Femur (tissue), 1 donor: Measurements from ENCODE around the gene OPALIN.

Source experiments
- DNase-seq: peaks from one replicate; pipeline ENCODE4 v3.0.0-alpha.2; 2017

Gene OPALIN, protein sequence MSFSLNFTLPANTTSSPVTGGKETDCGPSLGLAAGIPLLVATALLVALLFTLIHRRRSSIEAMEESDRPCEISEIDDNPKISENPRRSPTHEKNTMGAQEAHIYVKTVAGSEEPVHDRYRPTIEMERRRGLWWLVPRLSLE

DNA sequence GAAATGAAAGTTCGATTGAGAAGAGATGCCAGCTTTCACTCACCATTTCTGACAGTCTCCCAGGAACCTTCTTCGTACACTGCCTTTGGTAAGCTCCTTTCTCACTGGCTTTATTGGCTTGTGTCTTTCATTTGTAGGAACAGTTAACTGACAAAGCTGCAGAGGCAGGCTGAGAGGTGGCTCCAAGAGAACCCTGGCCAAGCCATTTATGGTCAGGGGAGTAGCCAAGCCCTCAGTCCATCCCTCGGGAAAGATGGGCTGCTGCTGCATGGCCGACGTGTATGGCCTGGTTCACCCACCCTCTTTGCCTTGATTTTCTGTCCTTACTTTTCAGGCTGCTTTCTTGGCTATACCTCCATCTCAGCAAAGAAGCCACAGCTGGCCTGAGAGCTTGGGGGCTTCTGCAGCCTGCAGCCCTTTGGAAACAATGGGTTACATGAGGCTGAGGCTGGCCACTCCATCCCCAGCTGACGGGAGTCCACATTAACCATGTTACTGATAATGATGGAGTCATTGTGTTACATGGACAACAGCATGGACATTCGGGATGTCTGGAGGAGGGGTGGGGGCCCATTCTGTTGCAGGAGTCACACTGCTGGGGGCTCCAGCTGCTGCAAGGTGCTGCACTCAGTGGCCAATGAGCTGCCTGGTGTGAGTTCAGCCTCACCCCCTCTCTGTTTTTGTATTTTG is at the start of gene OPALIN:
Gene OPALIN, minus strand, starts transcription at position 152 of the 690 bp plus-strand sequence. Its CDS starts 106 bp downstream, at position 46.
- DNase-seq: no peak

DNA sequence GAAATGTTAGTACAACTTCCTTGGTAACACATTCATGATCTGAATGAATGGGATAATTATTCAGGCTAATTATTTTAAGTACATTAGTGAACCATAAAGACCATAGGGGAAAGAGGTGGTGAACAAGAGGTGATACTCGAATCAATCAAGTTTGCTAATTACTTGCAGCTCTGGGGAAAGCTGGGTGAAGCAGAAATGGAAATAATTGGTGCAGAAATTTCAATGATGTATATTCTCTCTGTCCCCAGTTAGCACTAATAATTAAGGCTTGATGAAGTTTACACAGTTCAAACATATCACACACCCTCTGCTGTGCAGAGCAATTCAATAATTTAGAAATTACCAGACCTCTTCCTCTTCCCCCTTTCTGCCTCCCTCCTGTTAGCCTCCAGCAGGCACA is 49.4 kb upstream of the OPALIN start:
- no peak for DNase-seq

DNA sequence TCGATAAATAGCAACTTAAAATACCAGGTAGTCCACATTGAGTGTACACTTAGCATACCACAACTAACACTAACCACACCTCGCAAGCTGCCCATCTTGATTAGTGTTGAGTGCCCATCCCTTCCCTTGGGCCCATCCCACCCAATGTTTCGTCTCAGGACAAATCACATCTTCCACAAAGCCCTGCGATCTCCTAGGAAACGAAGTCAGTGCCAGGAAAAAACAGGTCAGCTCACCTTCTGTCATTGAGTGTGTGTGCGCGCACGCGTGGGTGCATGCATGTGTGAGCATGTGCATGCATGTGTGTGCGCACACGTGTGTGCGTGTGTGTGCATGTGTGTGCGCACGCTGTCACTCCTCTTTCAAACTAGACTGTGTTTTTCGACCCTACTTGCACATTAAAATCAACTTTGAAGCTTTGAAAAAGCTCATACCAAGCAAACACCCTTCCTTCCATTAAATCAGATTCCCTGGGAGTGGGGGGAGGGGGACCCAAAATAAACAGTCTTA is 48.8 kb upstream of the OPALIN start:
- peak; percentile 1 for DNase-seq

DNA sequence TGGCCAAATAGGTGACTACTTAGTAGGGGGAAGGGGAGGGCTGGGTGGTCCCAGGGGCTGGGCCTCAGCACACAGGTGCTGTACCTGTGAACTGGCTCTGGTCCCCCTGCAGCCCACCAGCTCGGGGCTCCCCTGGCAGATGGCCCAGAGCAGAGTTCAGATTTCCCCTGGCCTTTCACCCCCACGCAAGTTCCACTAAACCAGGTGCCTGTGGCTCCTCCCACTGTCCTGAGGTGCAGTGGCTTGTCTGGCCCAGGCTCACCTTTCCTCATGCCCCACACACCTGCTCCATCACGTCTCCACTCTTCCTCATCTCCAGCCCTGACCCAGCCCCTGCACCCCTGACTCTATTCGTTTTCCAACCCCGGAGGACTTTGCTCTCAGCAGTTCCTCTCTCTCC is 47.3 kb upstream of the OPALIN start:
- peak; percentile 4 for DNase-seq

DNA sequence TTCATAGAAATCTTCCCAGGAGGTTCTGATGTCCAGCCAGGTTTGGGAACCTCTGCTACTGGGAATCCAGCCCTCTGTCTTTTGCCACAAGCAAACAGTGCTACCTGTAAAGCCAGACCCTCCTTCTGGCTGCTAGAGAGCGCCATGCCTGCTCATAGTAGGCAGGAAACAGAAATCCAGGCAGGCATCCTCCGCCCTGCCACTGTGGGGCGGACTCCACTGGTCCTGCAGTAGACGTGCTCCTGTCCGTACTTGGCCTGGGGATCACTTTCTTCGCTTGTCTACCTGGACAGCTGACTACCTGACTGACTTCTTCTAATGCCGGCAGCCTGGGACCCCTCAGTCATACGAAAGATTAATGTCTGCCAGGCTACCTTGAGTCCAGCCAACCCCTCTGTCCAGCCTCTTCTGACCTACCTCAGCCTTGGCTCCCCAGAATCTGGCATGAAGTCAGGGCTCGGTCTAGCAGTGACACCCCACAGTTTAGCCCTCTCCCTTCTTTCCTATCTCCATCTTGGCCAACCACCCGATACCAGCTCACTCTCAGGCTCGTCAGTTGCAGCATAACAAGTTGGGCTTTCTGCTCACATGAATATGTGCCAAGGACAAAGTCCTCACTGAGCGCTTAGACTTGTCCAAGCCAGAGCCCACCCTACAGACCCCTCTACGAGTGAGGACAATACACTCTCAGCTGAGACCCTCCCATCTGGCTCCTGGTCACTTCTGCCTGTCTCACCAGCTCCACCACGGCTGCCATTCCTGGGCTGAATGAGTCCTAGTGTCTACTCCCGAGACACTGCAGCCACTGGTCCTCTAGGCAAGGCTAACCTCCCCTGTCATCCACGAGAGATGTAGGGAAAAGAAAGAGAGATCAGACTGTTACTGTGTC is 43.9 kb upstream of the OPALIN start:
- peak; percentile 8 for DNase-seq

DNA sequence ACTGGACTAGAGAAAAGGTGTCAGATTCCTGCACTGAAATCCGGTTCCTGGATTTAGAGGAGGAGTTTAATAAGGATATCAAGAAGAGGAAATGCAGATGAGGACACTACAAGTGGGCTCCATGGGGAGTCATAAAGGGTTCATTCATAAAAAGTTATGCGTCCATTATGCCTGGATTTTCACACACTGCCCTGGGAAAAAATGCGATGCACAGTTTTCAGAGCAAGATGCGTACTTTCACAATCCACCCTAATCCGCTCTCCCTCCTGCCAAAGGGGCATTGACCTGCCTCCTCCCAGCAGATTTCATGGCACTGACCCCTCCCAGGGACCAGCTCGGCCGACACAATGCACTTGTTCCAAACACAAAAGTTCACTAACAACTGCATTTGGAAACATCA is 42.2 kb upstream of the OPALIN start:
- DNase-seq: no peak

DNA sequence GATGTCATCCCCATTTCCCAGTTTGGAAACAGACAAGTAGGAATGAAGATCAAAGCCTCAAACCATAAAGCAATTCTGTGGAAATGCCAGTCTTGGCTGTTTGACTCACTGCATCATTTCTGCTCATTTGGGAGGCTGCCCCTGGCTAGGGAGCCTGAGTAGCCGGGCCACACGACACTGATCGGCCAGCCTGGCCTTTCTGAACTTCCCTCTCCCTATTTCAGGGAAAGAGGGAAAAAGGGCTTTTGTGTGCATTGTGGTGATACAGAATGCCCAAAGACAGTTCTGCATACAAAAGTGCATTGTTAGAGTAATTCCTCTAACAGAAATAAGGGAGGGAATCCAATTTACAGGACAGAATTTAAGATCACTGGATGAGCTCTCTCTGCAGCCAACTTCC is 41.7 kb upstream of the OPALIN start:
- DNase-seq: no peak

DNA sequence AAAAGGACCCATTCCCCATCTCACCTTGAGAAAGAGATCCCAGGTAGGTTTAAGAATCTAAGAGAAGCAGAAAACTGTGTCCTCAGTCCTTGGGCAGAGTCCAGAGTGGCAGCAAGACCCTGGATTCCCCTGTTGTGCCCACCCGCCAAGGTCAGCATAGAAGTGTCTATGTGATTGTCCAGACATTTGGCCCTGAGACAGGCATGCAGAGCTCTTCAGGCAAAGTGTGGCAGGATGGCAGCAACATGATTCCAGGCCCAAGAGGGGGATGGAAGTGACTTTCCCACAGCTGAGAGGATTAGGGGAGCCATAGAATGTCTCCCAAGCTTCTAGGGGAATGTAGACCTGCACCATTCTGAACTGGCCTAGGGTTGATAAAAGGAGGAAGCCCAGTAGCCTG is 39.1 kb upstream of the OPALIN start:
- no peak for DNase-seq

DNA sequence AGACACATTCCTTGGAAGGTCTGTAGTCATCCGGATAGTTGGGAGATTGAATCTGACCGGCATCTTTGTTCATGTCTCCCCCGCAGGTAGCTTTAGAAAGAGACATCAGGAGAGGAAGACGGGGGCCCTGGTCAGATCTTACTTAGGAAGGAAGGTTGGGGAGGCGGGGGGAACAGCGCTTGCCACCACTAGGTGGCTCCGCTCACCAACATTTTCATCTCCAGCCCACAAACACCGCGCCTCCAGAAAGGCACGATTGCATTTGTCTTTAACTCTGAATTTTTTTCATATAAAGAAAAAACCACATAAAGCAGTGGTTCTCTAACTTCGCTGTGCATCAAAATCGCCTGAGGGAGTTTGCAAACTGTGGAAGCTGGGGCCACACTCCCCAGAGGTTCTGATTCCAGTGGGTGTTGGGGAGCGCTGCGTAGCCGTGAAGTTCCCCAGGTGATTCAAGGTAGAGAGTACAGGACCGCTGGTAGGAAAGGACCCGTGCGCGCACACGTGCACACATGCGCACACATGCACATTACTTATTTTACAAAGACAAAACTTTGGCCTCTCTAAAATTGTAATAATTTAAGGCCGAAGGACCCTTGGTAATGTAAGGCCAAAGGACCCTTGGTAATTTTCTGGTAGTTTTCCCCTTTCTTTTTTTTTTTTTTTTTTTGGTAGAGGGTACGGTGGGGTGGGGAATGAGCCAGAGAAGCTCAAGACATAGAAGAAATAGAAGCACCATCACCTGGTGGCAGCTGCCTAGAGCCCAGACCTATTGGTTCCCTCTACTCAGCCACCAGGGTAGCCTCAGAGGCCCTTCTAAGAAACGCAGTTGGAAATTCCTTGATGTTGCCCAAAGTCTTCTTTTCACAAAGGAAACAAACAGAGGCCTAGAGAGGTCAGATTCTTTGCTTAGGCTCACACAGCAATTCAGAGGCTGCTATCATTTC is 37.4 kb upstream of the OPALIN start:
- DNase-seq: peak; percentile 82

DNA sequence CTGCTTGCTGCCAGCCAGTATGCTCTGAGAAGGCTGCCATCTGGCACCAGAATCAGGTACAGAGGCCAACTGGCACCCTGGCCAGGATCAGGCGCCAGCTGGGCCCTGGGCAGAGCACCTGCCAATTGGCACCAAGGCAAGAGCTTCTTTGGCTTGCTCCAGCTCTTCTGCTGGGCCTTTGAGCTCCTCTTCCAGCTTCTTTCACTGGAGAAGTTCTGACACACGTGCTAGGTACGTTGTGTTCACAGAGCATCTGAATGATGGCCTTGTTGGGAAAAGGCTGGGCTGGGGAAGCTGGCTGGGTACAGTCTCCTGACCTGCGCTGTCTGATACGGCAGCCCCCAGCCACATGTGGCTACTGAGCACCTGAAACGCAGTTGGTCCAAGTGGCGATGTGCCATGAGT is 31.7 kb upstream of the OPALIN start:
- DNase-seq: peak; percentile 71

DNA sequence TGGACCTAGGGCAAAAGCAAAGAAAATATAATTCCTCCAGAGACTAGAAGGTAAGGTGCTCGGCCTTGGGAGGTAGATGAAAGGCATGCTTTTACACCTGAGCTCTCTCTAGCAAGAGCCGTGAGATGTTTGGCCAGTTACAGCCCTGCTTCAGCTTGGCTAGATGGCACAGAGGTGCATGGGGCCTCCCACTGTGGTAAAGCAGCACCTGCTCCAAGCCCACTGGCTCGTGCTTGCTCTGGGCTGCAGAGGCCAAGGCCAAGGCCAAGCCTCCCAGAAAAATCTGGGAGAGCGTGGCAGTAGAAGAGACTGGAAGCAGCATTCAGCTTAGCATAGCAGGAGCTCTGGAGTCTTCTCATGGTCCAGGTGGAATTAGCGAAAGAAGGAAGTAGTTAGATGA is 31.0 kb upstream of the OPALIN start:
- DNase-seq: no peak

DNA sequence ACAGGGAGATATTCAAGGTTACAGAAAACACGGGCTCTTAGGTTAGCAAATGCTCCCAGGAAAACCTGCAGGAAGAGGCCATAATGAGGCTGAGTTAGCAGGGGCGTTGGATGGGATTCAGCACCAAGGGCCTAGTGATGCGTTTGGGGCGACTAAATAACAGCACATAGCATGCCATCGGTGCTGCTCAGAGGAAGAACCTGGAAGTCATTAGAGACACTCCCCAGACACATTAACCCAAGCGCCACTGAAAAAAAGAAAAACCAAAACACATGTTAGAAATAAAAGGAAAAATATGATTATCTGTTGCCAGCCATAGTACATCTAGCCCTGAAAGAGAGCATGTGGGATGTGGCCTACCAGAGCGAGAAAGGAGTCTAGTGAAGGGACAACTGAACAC is 28.8 kb upstream of the OPALIN start:
- DNase-seq: no peak

DNA sequence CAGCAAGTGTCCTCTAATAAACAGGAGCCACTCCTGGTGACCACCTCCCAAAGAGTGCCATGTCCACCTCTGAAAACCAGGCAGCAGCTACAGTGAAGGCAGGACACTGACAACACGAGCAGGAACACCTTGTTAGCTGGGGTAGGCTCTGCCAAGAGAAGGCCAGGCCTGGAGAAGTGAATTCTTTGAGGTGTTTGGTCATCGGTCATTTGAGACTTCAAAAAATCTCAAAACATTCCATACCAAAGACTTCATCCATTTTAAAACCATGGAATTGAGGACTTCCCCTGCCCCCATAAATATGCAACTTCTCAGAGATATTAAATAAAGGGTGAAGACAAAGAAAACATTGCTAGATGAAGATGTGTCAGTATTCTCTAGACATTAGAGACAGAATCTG is 28.4 kb upstream of the OPALIN start:
- no peak for DNase-seq

DNA sequence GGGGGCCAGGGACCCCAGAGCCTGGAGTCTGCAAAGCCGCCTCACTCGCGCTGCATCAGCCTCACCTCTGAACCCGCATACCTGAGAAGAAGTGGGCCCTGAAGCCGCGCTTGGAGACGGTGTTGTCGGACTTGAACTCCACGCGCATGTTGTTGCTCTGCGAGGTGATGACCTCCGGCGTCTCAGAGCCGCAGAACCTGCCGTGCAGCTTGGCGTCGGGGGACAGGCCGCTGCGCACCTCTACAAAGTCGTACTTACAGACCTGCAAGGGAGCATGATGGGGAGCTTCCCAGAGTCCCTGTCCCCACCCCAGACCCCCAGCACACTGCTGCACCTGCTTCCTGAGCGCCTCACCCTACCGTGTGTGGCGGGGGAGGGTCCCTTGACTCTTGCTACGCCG is 25.7 kb upstream of the OPALIN start:
- no peak for DNase-seq

DNA sequence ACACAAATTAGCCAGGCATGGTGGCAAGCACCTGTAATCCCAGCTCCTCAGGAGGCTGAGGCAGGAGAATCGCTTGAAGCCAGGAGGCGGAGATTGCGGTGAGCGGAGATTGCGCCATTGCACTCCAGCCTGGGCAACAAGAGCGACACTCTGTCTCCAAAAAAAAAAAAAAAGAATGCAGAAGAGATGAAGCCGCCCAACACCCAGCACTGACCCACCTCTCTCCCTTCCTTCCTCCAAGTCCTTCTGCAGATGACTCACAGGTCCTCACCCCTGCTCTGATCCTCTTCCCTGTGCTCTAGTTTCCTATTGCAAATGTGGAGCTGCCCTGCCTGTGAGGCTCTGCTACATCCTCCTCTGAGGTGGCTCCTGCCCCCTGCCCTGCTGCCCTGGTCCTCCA is 22.0 kb upstream of the OPALIN start:
- no peak for DNase-seq

DNA sequence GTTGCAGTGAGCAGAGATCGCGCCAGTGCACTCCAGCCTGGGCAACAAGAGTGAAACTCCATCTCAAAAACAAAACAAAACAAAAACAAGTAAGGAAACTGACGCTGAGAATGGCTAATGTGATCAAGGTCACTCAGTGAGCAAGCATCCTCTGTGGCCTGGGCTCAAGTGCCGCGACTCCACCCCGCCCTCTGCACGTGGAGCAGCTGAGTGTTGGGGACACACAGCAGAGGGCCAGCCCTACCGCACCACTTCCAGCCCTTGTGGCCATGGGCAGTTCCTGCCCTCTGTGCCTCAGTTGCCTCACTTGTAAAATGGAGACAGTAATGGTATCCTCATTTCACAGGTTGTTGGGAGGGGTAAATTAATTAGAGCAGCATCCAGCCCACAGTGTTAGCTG is 21.0 kb upstream of the OPALIN start:
- DNase-seq: no peak

DNA sequence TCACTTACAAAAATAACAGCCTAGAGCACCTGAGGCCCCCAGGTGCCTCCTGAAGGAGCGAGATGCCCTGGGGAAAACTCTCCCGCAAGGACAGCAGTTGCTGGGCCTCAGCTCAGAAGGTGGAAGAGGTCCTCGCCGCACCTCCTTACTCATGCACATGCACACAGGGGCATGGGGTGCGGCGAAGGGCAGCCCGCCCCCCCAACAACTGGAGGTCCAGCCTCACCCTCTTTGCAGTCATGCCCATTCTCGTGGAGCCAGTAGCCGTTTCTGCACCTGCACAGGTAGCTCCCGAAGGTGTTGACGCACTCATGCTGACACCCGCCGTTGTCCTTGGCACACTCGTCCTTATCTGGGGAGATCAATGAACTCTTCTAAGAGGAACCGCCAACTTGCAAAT is 19.9 kb upstream of the OPALIN start:
- no peak for DNase-seq

DNA sequence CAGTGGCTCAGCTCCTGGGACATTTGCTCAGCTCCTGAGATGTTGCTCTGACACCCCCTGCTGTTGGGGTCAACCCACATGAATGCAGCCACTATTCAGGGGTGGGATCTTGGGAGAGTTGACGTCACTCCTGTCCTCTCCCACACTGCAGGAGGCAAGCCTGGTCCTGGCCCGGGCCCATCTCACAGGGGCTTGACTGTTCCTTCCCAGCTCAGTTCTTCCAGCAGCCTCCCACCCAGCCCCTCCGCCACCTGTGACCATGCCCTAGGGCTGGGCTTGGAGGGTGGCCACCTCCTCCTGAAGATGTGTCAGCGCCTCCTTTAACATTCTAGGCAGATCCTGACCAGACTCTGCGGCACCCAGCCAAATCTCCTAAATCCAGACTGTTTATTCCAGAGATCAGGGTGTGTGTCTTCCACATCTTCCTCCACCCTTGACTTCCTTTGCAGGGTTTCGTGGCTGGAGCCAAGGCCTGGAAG is 19.1 kb upstream of the OPALIN start:
- DNase-seq: no peak

DNA sequence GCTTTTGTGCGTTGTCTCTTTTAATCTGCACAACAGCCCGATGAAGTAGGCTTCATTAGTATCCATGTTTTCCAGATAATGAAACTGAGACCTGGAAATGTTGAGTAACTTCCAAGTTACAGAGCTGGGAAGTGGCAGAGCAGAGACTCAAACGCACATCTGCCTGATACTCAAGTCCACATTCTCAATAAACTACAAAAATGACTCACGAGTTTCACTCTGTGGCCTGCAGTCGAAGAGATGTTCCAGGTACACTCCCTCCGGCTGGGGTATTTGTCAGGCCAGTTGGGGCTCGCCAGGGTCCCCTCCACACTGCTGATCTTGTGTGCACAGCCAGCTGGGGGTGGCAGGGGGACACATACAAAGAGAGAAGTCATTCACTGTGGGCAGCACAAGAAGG is 17.7 kb upstream of the OPALIN start:
- no peak for DNase-seq

DNA sequence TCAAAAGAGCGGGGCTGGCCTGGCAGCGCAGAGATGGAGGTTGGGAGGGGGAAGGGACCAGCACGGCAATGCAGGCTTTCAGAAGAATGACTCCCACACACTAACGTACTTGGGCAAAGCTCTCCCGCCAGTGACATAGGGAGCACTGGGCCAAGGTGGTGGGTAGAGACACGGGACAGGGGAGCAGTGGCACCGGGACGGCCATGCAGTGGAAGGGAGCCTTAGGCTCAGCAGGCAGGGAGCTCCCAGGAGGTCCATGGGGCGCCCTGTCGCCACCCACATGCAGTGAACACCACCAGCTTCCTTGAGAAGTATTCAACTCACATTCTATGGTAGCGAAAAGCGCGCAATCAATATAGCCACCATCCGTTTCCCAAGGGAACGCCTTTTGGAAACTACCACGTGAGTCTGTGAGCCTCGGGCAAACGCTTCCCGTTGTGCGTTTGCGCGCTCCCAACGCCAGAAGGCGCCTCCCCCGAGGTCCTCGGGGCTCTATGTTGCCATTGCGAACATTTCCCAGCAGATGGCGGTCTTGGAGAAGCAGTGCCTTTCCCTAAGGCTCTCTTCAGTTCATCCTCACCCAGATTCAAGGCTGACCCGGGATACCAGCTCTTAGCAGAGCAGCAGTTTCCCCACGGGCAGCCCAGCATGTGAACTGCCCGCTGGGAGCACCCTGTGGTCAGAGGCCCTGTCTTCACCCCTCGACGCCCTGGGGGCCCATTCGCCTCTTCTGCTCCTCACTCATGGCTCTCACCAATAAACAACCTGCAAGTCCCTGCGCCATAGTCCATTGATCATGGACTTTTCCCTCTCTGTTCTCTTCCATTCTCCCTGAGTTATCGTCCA is 16.4 kb upstream of the OPALIN start:
- DNase-seq: peak; percentile 90

DNA sequence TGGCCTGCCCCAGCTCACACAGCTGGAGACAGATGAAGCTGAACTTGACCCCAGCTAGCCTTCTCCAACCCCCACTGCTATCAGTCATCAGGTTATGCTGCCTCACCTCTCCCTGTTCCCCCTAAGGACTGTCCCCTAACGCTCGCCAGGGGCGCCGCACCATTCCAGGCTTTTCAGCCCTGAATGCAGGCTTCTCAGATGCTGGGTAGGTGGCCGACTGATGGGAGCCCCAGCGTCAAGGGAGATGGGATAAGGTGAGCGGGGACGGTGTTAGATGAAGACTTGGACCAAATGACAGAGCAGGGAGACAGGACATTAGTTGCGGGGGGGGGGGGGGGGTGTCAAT is 15.8 kb upstream of the OPALIN start:
- DNase-seq: no peak

DNA sequence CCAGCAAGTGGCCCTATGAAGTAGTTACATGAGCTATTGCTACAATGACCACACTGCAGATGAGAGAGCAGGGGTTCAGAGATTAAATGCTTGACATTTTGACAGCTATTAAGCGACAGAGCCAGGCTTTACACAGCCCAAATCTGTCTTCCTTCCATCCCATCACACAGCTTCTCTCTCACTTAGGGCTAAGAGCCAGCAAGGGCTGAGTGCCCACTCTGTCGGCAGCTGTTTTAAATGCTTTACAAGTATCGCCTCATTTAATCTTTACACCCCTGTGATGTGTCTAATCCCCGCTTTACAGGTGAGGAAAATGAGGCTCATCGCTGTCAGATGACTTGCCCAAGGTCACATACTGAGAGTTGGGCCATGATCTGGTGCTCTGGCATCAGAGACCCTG is 15.2 kb upstream of the OPALIN start:
- no peak for DNase-seq
